ENCODE results near the gene IMMP2L.

Gene IMMP2L

GRCh38 chr7:111226800-111227199, 335.5 kb downstream of the IMMP2L start:
- no peak overlapping the region for H3K4me3 Mint-ChIP-seq
- H3K27me3 Mint-ChIP-seq, result no peaks in the 10 kb centered on the region
- DNase-seq (no peak), ATAC-seq (replicated peaks) (no peak)
- H3K9me3 Mint-ChIP-seq, result no peaks in the 10 kb centered on the region
- H3K36me3 Mint-ChIP-seq (ENCODE audit: insufficient read depth), result no peaks in the 10 kb centered on the region
- H3K4me1 Mint-ChIP-seq (ENCODE audit: low read depth in 2 of 2), result no peaks in the 10 kb centered on the region
- no peak overlapping the region for H3K27ac Mint-ChIP-seq

- no peaks in the 10 kb centered on the region for H3K27me3 Mint-ChIP-seq
- no peak overlapping the region for H3K27ac Mint-ChIP-seq
- H3K36me3 Mint-ChIP-seq (ENCODE audit: insufficient read depth), result no peaks in the 10 kb centered on the region
- no peak overlapping the region for H3K4me3 Mint-ChIP-seq
- H3K4me1 Mint-ChIP-seq (ENCODE audit: low read depth in 2 of 2), result no peaks in the 10 kb centered on the region
- DNase-seq, result no peak
- no peak for ATAC-seq (replicated peaks)
- no peaks in the 10 kb centered on the region for H3K9me3 Mint-ChIP-seq
Observed at GRCh38 chr7:111224354-111225231, 337.7 kb downstream of the IMMP2L start.

GRCh38 chr7:111223802-111224253, 338.5 kb downstream of the IMMP2L start:
- Mint-ChIP-seq H3K4me1 (ENCODE audit: low read depth in 2 of 2) (no peaks in the 10 kb centered on the region), H3K36me3 (ENCODE audit: insufficient read depth) (no peaks in the 10 kb centered on the region), H3K9me3 (no peaks in the 10 kb centered on the region), H3K27ac (no peak overlapping the region), H3K27me3 (no peaks in the 10 kb centered on the region), H3K4me3 (no peak overlapping the region)
- DNase-seq (no peak), ATAC-seq (replicated peaks) (no peak)

- DNase-seq (no peak), ATAC-seq (replicated peaks) (no peak)
- no peak overlapping the region for H3K4me3 Mint-ChIP-seq
- no peak overlapping the region for H3K27ac Mint-ChIP-seq
- no peaks in the 10 kb centered on the region for H3K9me3 Mint-ChIP-seq
- H3K4me1 Mint-ChIP-seq (ENCODE audit: low read depth in 2 of 2), result no peaks in the 10 kb centered on the region
- no peaks in the 10 kb centered on the region for H3K36me3 Mint-ChIP-seq (ENCODE audit: insufficient read depth)
- H3K27me3 Mint-ChIP-seq, result no peaks in the 10 kb centered on the region
Observed at GRCh38 chr7:111215550-111215949, 346.7 kb downstream of the IMMP2L start.

- no peaks in the 10 kb centered on the region for H3K4me1 Mint-ChIP-seq (ENCODE audit: low read depth in 2 of 2)
- no peaks in the 10 kb centered on the region for H3K27me3 Mint-ChIP-seq
- H3K4me3 Mint-ChIP-seq, result no peak overlapping the region
- H3K9me3 Mint-ChIP-seq, result no peaks in the 10 kb centered on the region
- no peaks in the 10 kb centered on the region for H3K36me3 Mint-ChIP-seq (ENCODE audit: insufficient read depth)
- DNase-seq (no peak), ATAC-seq (replicated peaks) (no peak)
- no peak overlapping the region for H3K27ac Mint-ChIP-seq
Observed at GRCh38 chr7:111212857-111213523, 349.3 kb downstream of the IMMP2L start.

DNA sequence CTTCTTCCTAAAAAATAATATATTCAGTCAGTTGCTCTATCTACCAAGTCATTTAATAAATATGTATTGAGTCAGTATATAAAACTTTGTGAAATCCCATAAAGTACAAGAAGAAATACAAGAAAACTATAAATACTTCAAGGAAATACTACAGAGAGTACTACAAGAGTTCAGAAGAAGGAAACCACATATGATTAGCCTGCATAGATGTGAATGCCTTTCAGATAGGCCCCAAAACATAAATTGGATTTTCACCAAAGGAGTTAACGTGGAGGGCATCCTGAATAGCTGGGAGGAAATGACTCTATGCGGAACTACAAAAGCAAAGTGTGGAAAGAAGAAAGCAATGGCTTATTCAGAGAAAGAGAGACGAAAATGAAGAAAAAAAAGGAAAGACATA, 351.3 kb downstream of the IMMP2L start:
- ATAC-seq (replicated peaks), result no peak
- Mint-ChIP-seq H3K36me3 (ENCODE audit: insufficient read depth) (no peaks in the 10 kb centered on the region), H3K9me3 (no peaks in the 10 kb centered on the region), H3K4me3 (no peak overlapping the region), H3K4me1 (ENCODE audit: low read depth in 2 of 2) (no peaks in the 10 kb centered on the region), H3K27me3 (no peaks in the 10 kb centered on the region), H3K27ac (no peak overlapping the region)
- no peak for DNase-seq

GRCh38 chr7:111210043-111210442, 352.2 kb downstream of the IMMP2L start:
- Mint-ChIP-seq H3K36me3 (ENCODE audit: insufficient read depth) (no peaks in the 10 kb centered on the region), H3K4me1 (ENCODE audit: low read depth in 2 of 2) (no peaks in the 10 kb centered on the region), H3K4me3 (no peak overlapping the region), H3K27ac (no peak overlapping the region), H3K9me3 (no peaks in the 10 kb centered on the region), H3K27me3 (no peaks in the 10 kb centered on the region)
- ATAC-seq (replicated peaks) (no peak), DNase-seq (no peak)

DNA sequence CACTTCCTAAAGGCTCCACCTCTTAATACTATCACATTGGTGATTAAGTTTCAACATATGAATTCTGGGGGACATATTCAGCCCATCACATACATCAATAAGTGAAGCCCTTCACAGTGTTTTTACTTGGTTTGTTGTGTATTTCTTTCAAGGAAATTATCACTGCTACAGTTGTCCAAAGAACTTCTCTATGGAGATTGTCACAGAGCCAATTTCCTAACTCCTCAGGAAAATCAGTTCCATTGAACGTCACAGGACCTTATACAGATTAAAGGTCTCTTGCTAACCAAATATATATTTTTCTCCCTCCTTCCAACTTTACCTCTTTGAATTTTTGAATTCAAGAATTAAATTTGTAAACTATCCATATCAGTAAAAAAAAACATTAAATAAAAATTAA, 357.0 kb downstream of the IMMP2L start:
- no peaks in the 10 kb centered on the region for H3K36me3 Mint-ChIP-seq (ENCODE audit: insufficient read depth)

DNA sequence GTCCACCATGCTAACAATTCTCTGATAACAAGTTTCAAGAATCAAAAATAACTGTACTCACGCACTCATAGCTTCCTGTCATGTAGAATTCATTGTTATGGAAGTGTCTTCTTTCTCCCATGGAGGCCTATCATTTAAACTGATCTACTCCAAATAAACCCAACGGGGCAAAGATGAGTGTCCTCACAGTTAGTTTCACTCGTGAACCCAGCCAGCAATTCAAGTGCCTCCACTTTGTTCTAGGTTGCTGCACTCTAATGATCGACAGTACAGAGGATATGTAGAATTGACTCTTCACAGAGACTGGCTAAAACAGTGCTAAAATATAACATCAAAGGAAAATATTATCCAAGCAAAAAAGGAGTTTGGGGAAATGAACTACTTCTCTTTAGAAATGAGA, 360.0 kb downstream of the IMMP2L start:
- H3K27ac Mint-ChIP-seq, result no peak overlapping the region
- H3K9me3 Mint-ChIP-seq, result peaks cover 0 to 4% of the 10 kb centered on the region in 2 donors
- H3K4me3 Mint-ChIP-seq, result no peak overlapping the region
- DNase-seq (no peak), ATAC-seq (replicated peaks) (no peak)
- H3K4me1 Mint-ChIP-seq (ENCODE audit: low read depth in 2 of 2), result no peaks in the 10 kb centered on the region
- H3K36me3 Mint-ChIP-seq (ENCODE audit: insufficient read depth), result no peaks in the 10 kb centered on the region
- H3K27me3 Mint-ChIP-seq, result no peaks in the 10 kb centered on the region

More for the DNA sequence above, 357.0 kb downstream of the IMMP2L start:
- DNase-seq (no peak), ATAC-seq (replicated peaks) (no peak)
- Mint-ChIP-seq H3K27me3 (no peaks in the 10 kb centered on the region), H3K27ac (no peak overlapping the region), H3K4me3 (no peak overlapping the region), H3K9me3 (peaks cover 0 to 4% of the 10 kb centered on the region in 2 donors), H3K4me1 (ENCODE audit: low read depth in 2 of 2) (no peaks in the 10 kb centered on the region)

GRCh38 chr7:111199643-111200042, 362.6 kb downstream of the IMMP2L start:
- Mint-ChIP-seq H3K36me3 (ENCODE audit: insufficient read depth) (no peaks in the 10 kb centered on the region), H3K27ac (no peak overlapping the region), H3K4me3 (no peak overlapping the region), H3K27me3 (no peaks in the 10 kb centered on the region), H3K9me3 (peaks cover 0 to 4% of the 10 kb centered on the region in 2 donors), H3K4me1 (ENCODE audit: low read depth in 2 of 2) (no peaks in the 10 kb centered on the region)
- no peak for DNase-seq
- ATAC-seq (replicated peaks), result no peak

DNA sequence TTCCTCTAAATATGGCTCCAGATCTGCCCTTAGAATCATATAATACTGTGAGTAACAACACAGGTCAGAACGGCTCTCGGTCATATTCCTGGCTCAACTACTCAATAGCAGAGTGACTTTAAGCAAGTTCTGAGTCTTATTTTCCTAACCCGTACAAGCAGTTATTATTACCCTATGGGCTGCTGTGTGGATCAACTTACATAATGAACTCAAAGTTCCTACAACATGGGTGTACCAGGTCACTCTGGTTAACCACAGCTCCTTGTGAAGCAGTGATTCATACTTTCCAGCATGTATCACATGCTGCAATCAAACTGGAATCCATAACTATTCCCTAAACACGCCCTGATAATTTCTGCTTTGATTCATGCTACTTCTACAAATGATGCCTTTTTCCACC, 364.0 kb downstream of the IMMP2L start:
- no peak for DNase-seq
- Mint-ChIP-seq H3K9me3 (peaks cover 0 to 4% of the 10 kb centered on the region in 2 donors), H3K36me3 (ENCODE audit: insufficient read depth) (no peaks in the 10 kb centered on the region), H3K27ac (no peak overlapping the region), H3K4me1 (ENCODE audit: low read depth in 2 of 2) (no peaks in the 10 kb centered on the region), H3K27me3 (no peaks in the 10 kb centered on the region), H3K4me3 (no peak overlapping the region)
- ATAC-seq (replicated peaks), result no peak

DNA sequence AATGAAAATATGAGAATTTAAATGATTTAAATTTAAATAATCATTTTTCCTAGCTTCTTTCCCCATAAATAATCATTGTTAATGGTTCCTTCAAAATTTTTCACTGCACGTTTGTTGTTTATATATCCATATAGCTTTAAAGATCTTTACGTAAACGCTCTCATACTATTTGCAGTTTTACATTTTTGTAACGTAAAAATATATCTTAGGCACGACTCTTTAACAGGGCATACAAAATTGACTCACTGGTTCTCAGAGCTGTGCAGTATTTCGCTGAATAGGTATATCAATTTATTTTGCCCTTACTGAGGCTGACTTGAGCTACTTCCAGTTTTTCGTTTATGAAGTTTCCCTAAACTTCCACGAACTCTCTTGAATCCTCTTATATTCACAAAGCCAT, 365.6 kb downstream of the IMMP2L start:
- H3K36me3 Mint-ChIP-seq (ENCODE audit: insufficient read depth), result no peaks in the 10 kb centered on the region
- H3K4me3 Mint-ChIP-seq, result no peak overlapping the region
- H3K27me3 Mint-ChIP-seq, result no peaks in the 10 kb centered on the region
- ATAC-seq (replicated peaks) (no peak), DNase-seq (no peak)
- H3K9me3 Mint-ChIP-seq, result peaks cover 0 to 7% of the 10 kb centered on the region in 2 donors
- H3K27ac Mint-ChIP-seq, result no peak overlapping the region
- no peaks in the 10 kb centered on the region for H3K4me1 Mint-ChIP-seq (ENCODE audit: low read depth in 2 of 2)

DNA sequence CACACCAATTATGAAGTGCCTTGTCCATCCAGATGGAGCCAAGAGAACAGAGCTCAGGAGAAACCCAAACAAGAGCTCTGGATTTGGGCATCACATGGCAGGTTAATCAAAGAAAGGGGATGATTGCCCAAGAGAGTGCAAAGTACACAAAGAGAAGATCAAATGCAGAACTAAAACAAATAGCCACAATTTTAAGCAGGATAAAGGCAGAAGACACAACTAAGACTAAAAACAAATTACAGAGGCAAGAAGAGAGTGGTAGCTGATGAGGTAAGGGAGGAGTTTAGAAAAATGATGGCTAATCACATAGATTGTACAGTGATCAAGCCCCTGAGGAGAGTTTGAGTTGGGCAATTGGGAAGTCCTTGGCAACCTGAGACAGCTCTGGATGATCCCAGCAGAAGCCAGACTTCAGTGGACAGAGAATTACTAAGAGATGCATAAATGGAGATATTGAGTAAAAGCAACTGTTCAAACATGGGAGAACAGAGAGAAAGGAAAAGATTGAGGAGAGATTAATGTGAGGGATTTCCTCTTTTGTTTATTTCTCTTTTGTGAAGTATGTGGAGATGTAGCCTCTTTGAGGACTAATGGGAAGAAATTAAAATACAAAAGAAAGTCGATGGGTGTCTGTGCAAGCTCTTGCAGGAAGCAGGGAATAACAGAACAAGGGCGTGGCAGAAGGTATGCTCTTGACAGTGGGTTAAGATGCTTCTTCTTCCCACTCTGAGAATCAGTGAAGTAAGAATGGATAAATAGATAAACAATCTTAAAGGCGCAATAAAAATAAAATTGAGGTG, 369.5 kb downstream of the IMMP2L start:
- peaks cover 0 to 7% of the 10 kb centered on the region in 2 donors for H3K9me3 Mint-ChIP-seq

More for the DNA sequence above, 369.5 kb downstream of the IMMP2L start:
- no peak overlapping the region for H3K27ac Mint-ChIP-seq
- no peaks in the 10 kb centered on the region for H3K36me3 Mint-ChIP-seq (ENCODE audit: insufficient read depth)
- H3K4me3 Mint-ChIP-seq, result no peak overlapping the region
- no peaks in the 10 kb centered on the region for H3K4me1 Mint-ChIP-seq (ENCODE audit: low read depth in 2 of 2)
- H3K27me3 Mint-ChIP-seq, result no peaks in the 10 kb centered on the region
- no peak for DNase-seq
- no peak for ATAC-seq (replicated peaks)

Data from effector memory CD8-positive, alpha-beta T cell (primary cell).